Measurements from ENCODE around the gene ADAMTS13. TPM values are rescaled to one million over a fixed set of nuclear protein-coding genes. Genes with fewer than 3 reads are reported as not detected.

The ADAMTS13 gene
- total RNA-seq, 3 donors from 2014 or later (not counting 1 experiment from before 2014, with no cell fraction given), result 2.3 to 3.0 (median 2.8) TPM

DNA sequence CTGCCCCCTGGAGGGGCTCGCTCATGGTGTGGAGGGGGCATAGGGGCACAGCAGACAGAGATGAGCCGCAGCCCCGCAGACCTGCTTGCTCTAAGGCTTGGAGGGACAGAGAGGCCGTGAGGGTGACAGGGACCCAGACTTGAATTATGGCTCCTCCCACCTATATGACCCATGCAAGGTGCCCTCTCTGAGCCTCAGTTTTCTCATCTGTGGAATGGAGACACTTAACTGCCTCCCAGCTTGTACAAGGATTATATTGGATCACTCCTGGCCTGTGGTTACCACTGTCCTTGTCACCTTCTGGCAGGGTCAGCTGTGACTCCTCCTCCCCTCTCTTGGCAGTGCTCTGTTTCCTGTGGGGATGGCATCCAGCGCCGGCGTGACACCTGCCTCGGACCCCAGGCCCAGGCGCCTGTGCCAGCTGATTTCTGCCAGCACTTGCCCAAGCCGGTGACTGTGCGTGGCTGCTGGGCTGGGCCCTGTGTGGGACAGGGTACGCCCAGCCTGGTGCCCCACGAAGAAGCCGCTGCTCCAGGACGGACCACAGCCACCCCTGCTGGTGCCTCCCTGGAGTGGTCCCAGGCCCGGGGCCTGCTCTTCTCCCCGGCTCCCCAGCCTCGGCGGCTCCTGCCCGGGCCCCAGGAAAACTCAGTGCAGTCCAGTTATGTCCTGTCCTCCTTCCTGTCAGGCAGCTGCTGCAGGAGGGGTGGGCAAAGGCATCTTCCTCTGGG lies 32.9 kb downstream of the ADAMTS13 start:
- H3K27me3 Mint-ChIP-seq (ENCODE audit: low read depth in 2 of 2), result no peaks in the 10 kb centered on the region
- no peak overlapping the region for H3K4me3 ChIP-seq (ENCODE audit: low read length)
- intact Hi-C loops (cut with micrococcal nuclease), result no loop called here
- ATAC-seq (no peak), DNase-seq (no peak)
- peaks cover 0 to 10% of the 10 kb centered on the region in 2 donors for H3K4me1 Mint-ChIP-seq
- H3K27ac ChIP-seq (ENCODE audit: low read length), result no peak overlapping the region
- H3K36me3 Mint-ChIP-seq, result no peaks in the 10 kb centered on the region
- H3K9me3 Mint-ChIP-seq, result no peaks in the 10 kb centered on the region
- no peak for TF ChIP-seq CTCF (IDR thresholded peaks at IDR 0.05)
- no peak overlapping the region for H3K27ac Mint-ChIP-seq
- H3K4me3 Mint-ChIP-seq, result no peak overlapping the region
- no peaks in the 10 kb centered on the region for H3K9me3 ChIP-seq (ENCODE audit: control insufficient read depth, insufficient read depth, low read length)
- no peaks in the 10 kb centered on the region for H3K27me3 ChIP-seq (ENCODE audit: control insufficient read depth, insufficient read depth, low read length)
- H3K4me1 ChIP-seq (ENCODE audit: control insufficient read depth, insufficient read depth, low read length), result peaks cover 10% of the 10 kb centered on the region
- no peaks in the 10 kb centered on the region for H3K36me3 ChIP-seq (ENCODE audit: control insufficient read depth, insufficient read depth, low read length)
- WGBS (ENCODE audit: insufficient coverage), result 90% methylated on average over 20 of the region's 20 CpGs

- H3K4me1 Mint-ChIP-seq, result peaks cover 0 to 14% of the 10 kb centered on the region in 2 donors
- H3K27ac ChIP-seq (ENCODE audit: low read length), result no peak overlapping the region
- ATAC-seq (no peak), DNase-seq (no peak)
- no peaks in the 10 kb centered on the region for H3K9me3 Mint-ChIP-seq
- H3K4me3 Mint-ChIP-seq, result no peak overlapping the region
- TF ChIP-seq CTCF (IDR thresholded peaks at IDR 0.05), result no peak
- H3K27ac Mint-ChIP-seq, result no peak overlapping the region
- no peaks in the 10 kb centered on the region for H3K27me3 ChIP-seq (ENCODE audit: control insufficient read depth, insufficient read depth, low read length)
- no peaks in the 10 kb centered on the region for H3K36me3 Mint-ChIP-seq
- WGBS (ENCODE audit: insufficient coverage), result 95% methylated on average over 11 of the region's 11 CpGs
- H3K27me3 Mint-ChIP-seq (ENCODE audit: low read depth in 2 of 2), result no peaks in the 10 kb centered on the region
- H3K36me3 ChIP-seq (ENCODE audit: control insufficient read depth, insufficient read depth, low read length), result no peaks in the 10 kb centered on the region
- H3K4me1 ChIP-seq (ENCODE audit: control insufficient read depth, insufficient read depth, low read length), result peaks cover 16% of the 10 kb centered on the region
- no peak overlapping the region for H3K4me3 ChIP-seq (ENCODE audit: low read length)
- no peaks in the 10 kb centered on the region for H3K9me3 ChIP-seq (ENCODE audit: control insufficient read depth, insufficient read depth, low read length)
- intact Hi-C loops (cut with micrococcal nuclease), result no loop called here
These were observed 33.8 kb downstream of the ADAMTS13 start for GRCh38 chr9:133455936-133456335.

DNA sequence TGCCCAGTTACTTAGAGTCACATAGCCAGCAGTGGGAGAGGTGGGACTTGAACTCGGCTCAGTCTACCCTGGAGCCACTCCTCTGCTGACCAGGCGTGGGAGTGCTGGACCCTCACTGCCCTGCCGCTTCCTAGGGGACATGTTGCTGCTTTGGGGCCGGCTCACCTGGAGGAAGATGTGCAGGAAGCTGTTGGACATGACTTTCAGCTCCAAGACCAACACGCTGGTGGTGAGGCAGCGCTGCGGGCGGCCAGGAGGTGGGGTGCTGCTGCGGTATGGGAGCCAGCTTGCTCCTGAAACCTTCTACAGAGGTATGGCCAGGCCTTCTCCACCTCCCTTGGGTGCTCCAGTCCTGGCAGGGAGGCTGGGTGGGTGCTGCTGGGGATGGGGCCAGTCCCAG lies 34.2 kb downstream of the ADAMTS13 start:
- Mint-ChIP-seq H3K36me3 (no peaks in the 10 kb centered on the region), H3K4me3 (no peak overlapping the region), H3K9me3 (no peaks in the 10 kb centered on the region), H3K27ac (no peak overlapping the region), H3K27me3 (ENCODE audit: low read depth in 2 of 2) (no peaks in the 10 kb centered on the region), H3K4me1 (peaks cover 0 to 14% of the 10 kb centered on the region in 2 donors)
- Histone ChIP-seq H3K27ac (ENCODE audit: low read length) (no peak overlapping the region), H3K27me3 (ENCODE audit: control insufficient read depth, insufficient read depth, low read length) (no peaks in the 10 kb centered on the region), H3K36me3 (ENCODE audit: control insufficient read depth, insufficient read depth, low read length) (no peaks in the 10 kb centered on the region), H3K4me1 (ENCODE audit: control insufficient read depth, insufficient read depth, low read length) (peaks cover 19% of the 10 kb centered on the region), H3K9me3 (ENCODE audit: control insufficient read depth, insufficient read depth, low read length) (no peaks in the 10 kb centered on the region), H3K4me3 (ENCODE audit: low read length) (no peak overlapping the region)
- 89% methylated on average over 9 of the region's 9 CpGs for WGBS (ENCODE audit: insufficient coverage)
- intact Hi-C loops (cut with micrococcal nuclease), result no loop called here
- DNase-seq, result no peak
- TF ChIP-seq CTCF (IDR thresholded peaks at IDR 0.05), result no peak
- ATAC-seq, result no peak

GRCh38 chr9:133457233-133457632 lies 35.1 kb downstream of the ADAMTS13 start:
- Histone ChIP-seq H3K27me3 (ENCODE audit: control insufficient read depth, insufficient read depth, low read length) (no peaks in the 10 kb centered on the region), H3K9me3 (ENCODE audit: control insufficient read depth, insufficient read depth, low read length) (no peaks in the 10 kb centered on the region), H3K4me1 (ENCODE audit: control insufficient read depth, insufficient read depth, low read length) (peaks cover 23% of the 10 kb centered on the region), H3K4me3 (ENCODE audit: low read length) (no peak overlapping the region), H3K36me3 (ENCODE audit: control insufficient read depth, insufficient read depth, low read length) (no peaks in the 10 kb centered on the region), H3K27ac (ENCODE audit: low read length) (no peak overlapping the region)
- TF ChIP-seq CTCF (IDR thresholded peaks at IDR 0.05), result no peak
- Mint-ChIP-seq H3K9me3 (no peaks in the 10 kb centered on the region), H3K36me3 (no peaks in the 10 kb centered on the region), H3K27ac (no peak overlapping the region), H3K27me3 (ENCODE audit: low read depth in 2 of 2) (no peaks in the 10 kb centered on the region), H3K4me1 (peaks cover 0 to 14% of the 10 kb centered on the region in 2 donors), H3K4me3 (no peak overlapping the region)
- intact Hi-C loops (cut with micrococcal nuclease), result no loop called here
- DNase-seq, result no peak
- WGBS (ENCODE audit: insufficient coverage), result 91% methylated on average over 13 of the region's 13 CpGs
- ATAC-seq, result no peak

Measured in natural killer cell (primary cell).